Adrenal gland (tissue), 12 donors: ENCODE data around the gene INPP5A. TPM values are rescaled to one million over a fixed set of nuclear protein-coding genes. Genes with fewer than 3 reads are reported as not detected.

Experiments used
- DNase-seq, 7 donors: peaks; one replicate each; pipeline ENCODE4 v3.0.0-alpha.2; 2019 to 2020
- H3K27ac ChIP-seq, 5 donors: fragments of 200-600 bp; sonication (generic) in 4 of 5; 1 replicate in 3 of 5; 2 replicates in 2 of 5; pipeline versions ENCODE4 v1.5.1 to v1.8.0; 2016 to 2020; ENCODE audit warnings: mild to moderate bottlenecking in 1 of 5
- H3K27me3 ChIP-seq: fragments of 200-600 bp; 2 replicates; pipeline ENCODE4 v1.8.0; 2021
- H3K36me3 ChIP-seq, 2 donors: fragments of 200-600 bp; replicated peaks in 1 of 2; 1 replicate in 1 of 2; 2 replicates in 1 of 2; pipeline versions ENCODE4 v1.5.1 to v1.8.0; 2018 to 2022
- H3K4me1 ChIP-seq, 2 donors: fragments of 200-600 bp; replicated peaks in 1 of 2; 1 replicate in 1 of 2; 2 replicates in 1 of 2; pipeline versions ENCODE4 v1.5.1 to v1.8.0; 2018 to 2021
- H3K4me3 ChIP-seq, 4 donors: fragments of 200-600 bp; sonication (generic) in 3 of 4; one replicate each; pipeline ENCODE4 v1.5.1; 2016 to 2018
- H3K9me3 ChIP-seq, 3 donors: fragments of 200-600 bp; sonication (generic) in 1 of 3; replicated peaks in 1 of 3; 1 replicate in 2 of 3; 2 replicates in 1 of 3; pipeline versions ENCODE4 v1.5.1 to v1.8.0; 2016 to 2021
- POLR2A ChIP-seq, 2 donors: fragments of 450-650 bp; IDR thresholded peaks; one replicate each; pipeline ENCODE4 v1.6.1; 2017; ENCODE audit warnings: antibody characterized with exemption in 2 of 2, mild to moderate bottlenecking in 2 of 2, moderate library complexity in 1 of 2
- WGBS, 4 donors: extraction: QIAGEN DNeasy Blood & Tissue Kit in 2 of 4; methylation state at CpG; one replicate each; pipeline versions ENCODE4 v1.1.5 to v1.1.7; 2013 to 2017; 5-methylcytosine and 5-hydroxymethylcytosine counted together
- intact Hi-C, 2 donors: fragments of 100-400 bp; cut with DNase I; formaldehyde crosslinking; loops; one replicate each; pipeline versions ENCODE4 v1.14.1 to v1.15.0; 2022 to 2023
- polyA plus RNA-seq, 3 donors: library from polyadenylated mRNA; stranded (reverse); fragments of 200-250 nt in 2 of 3; fragments of 350-450 nt in 1 of 3; fragmentation: Illumina TruSeq in 1 of 3; extraction: RNeasy Lipid Tissue Mini Kit (QIAGEN cat#74804) in 1 of 3; gene quantifications; one replicate each; pipeline ENCODE4 v1.2.3, GENCODE V29; 2013 to 2014
- total RNA-seq, 9 donors: library from RNA; depleted of rRNA in 4 of 9; stranded (reverse); fragments of >200 nt in 4 of 9; fragments of 120-200 nt in 1 of 9; fragmentation: NEBNext Ultra II Directional in 1 of 9; extraction: Animal tissue kit (Norgen Biotek cat#: 25700) in 1 of 9; gene quantifications; one replicate each; pipeline versions ENCODE4 v1.1.0 to v1.2.4, GENCODE V29; 2013 to 2023
- TF ChIP-seq, protein P1 (sequence below), 6 experiments: fragments of 450-650 bp in 4 of 6; fragments of 200-600 bp in 2 of 6; sonication (generic) in 1 of 6; IDR thresholded peaks; 1 replicate in 5 of 6; 2 replicates in 1 of 6; pipeline versions ENCODE4 v1.5.1 to v1.8.0; 2016 to 2021; ENCODE audit warnings: antibody characterized with exemption in 6 of 6, mild to moderate bottlenecking in 2 of 6, moderate library complexity in 1 of 6
- donor health status: healthy with polysubstance abuse.
- donor health status: Bipolar disorder and iron deficiency.
- donor health status: DM: yes; HTN: yes; CAD: no.
- donor health status: DM: no; HTN: no; CAD: no.
- donor health status: DM: no; HTN: no; CAD: no.
- donor health status: DM: yes; HTN: yes; CAD: no.

Gene INPP5A
- total and polyA plus RNA-seq, 12 donors, result 13.5 to 62.9 (median 37.5) TPM

DNA sequence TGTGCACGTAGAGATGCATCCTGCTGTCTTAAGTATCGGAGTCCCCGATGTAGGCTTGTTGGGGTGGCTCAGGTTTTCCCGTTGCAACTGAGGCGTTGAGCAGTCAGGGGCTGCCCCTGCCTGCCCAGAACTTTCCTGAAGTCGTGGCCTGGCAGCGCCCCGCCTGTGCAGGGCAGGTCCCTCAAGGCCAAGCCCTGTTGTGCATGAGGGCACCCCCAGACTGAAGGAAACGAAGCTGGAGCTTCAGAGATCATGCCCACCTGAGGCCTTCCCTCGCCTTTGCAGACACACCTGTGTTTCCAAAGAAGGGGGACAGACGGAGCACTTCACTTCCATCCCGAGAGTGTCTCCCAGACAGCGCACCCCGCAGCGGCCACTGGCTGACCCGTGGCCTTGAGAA, 127.3 kb downstream of the INPP5A start:
- DNase-seq, result no peak
- intact Hi-C loops, result no loop called here
- Histone ChIP-seq H3K4me3 (no peak overlapping the region), H3K27ac (no peak overlapping the region), H3K4me1 (no peaks in the 10 kb centered on the region), H3K27me3 (no peaks in the 10 kb centered on the region), H3K36me3 (no peaks in the 10 kb centered on the region), H3K9me3 (no peaks in the 10 kb centered on the region)
- WGBS, 4 donors, result 96 to 97% (median 97%) methylated on average over 14 to 16 of the region's 16 CpGs
- TF ChIP-seq, protein P1, sequence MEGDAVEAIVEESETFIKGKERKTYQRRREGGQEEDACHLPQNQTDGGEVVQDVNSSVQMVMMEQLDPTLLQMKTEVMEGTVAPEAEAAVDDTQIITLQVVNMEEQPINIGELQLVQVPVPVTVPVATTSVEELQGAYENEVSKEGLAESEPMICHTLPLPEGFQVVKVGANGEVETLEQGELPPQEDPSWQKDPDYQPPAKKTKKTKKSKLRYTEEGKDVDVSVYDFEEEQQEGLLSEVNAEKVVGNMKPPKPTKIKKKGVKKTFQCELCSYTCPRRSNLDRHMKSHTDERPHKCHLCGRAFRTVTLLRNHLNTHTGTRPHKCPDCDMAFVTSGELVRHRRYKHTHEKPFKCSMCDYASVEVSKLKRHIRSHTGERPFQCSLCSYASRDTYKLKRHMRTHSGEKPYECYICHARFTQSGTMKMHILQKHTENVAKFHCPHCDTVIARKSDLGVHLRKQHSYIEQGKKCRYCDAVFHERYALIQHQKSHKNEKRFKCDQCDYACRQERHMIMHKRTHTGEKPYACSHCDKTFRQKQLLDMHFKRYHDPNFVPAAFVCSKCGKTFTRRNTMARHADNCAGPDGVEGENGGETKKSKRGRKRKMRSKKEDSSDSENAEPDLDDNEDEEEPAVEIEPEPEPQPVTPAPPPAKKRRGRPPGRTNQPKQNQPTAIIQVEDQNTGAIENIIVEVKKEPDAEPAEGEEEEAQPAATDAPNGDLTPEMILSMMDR (IDR thresholded peaks at IDR 0.05), result no peak
- no peak for TF ChIP-seq POLR2A (IDR thresholded peaks at IDR 0.05)

GRCh38 chr10:132665946-132666704, 128.5 kb downstream of the INPP5A start:
- 85 to 90% (median 87%) methylated on average over 15 of the region's 15 CpGs for WGBS, 4 donors
- Histone ChIP-seq H3K27ac (no peak overlapping the region), H3K27me3 (no peaks in the 10 kb centered on the region), H3K9me3 (no peaks in the 10 kb centered on the region), H3K36me3 (no peaks in the 10 kb centered on the region), H3K4me3 (no peak overlapping the region), H3K4me1 (no peaks in the 10 kb centered on the region)
- TF ChIP-seq, protein P1 (IDR thresholded peaks at IDR 0.05), result no peak
- TF ChIP-seq POLR2A (IDR thresholded peaks at IDR 0.05), result no peak
- no peak for DNase-seq
- intact Hi-C loops, result no loop called here

- Histone ChIP-seq H3K27me3 (no peaks in the 10 kb centered on the region), H3K27ac (no peak overlapping the region), H3K36me3 (no peaks in the 10 kb centered on the region), H3K4me3 (no peak overlapping the region), H3K9me3 (no peaks in the 10 kb centered on the region), H3K4me1 (no peaks in the 10 kb centered on the region)
- WGBS, 4 donors, result 90 to 93% (median 92%) methylated on average over 12 of the region's 12 CpGs
- intact Hi-C loops, result no loop called here
- no peak for DNase-seq
- TF ChIP-seq, protein P1 (IDR thresholded peaks at IDR 0.05), result no peak
- TF ChIP-seq POLR2A (IDR thresholded peaks at IDR 0.05), result no peak
Measured at GRCh38 chr10:132666705-132667341, 129.2 kb downstream of the INPP5A start.

GRCh38 chr10:132667342-132668047, 129.9 kb downstream of the INPP5A start:
- H3K9me3 ChIP-seq, result no peaks in the 10 kb centered on the region
- intact Hi-C loops, result no loop called here
- no peak overlapping the region for H3K4me3 ChIP-seq
- no peak for TF ChIP-seq POLR2A (IDR thresholded peaks at IDR 0.05)
- TF ChIP-seq, protein P1 (IDR thresholded peaks at IDR 0.05), result no peak
- no peak for DNase-seq
- 88 to 91% (median 89%) methylated on average over 20 of the region's 20 CpGs for WGBS, 4 donors
- no peak overlapping the region for H3K27ac ChIP-seq
- no peaks in the 10 kb centered on the region for H3K36me3 ChIP-seq
- no peaks in the 10 kb centered on the region for H3K27me3 ChIP-seq
- H3K4me1 ChIP-seq, result no peaks in the 10 kb centered on the region
